DOHH2 (cell line): ENCODE data around the gene ALG9.

Experiments
- H3F3A ChIP-seq: fragments of 200-600 bp; sonication (generic), shearing (Covaris generic); 2 replicates; pipeline ENCODE4 v1.6.0; 2016; ENCODE audit warnings: antibody characterized with exemption, mild to moderate bottlenecking; ENCODE audit not compliant: control insufficient read depth, insufficient read depth
- H3K27ac ChIP-seq: fragments of 200-600 bp; sonication (generic); 2 replicates; pipeline ENCODE4 v1.5.1; 2014; ENCODE audit warnings: low read depth, mild to moderate bottlenecking, low read length, moderate library complexity
- H3K27me3 ChIP-seq: fragments of 200-600 bp; sonication (generic); 2 replicates; pipeline ENCODE4 v1.6.1; 2014; ENCODE audit warnings: mild to moderate bottlenecking, low read length, mixed read lengths; ENCODE audit not compliant: control insufficient read depth
- H3K36me3 ChIP-seq: fragments of 200-600 bp; sonication (generic); 2 replicates; pipeline ENCODE4 v1.6.1; 2014; ENCODE audit warnings: mild to moderate bottlenecking, low read length, moderate library complexity, mixed read lengths; ENCODE audit not compliant: control insufficient read depth
- H3K4me1 ChIP-seq: fragments of 200-600 bp; sonication (generic); 2 replicates; pipeline ENCODE4 v1.6.1; 2014; ENCODE audit warnings: mild to moderate bottlenecking, low read length, mixed read lengths; ENCODE audit not compliant: control insufficient read depth
- H3K4me2 ChIP-seq: fragments of 200-600 bp; sonication (generic); 2 replicates; pipeline ENCODE4 v1.6.0; 2014; ENCODE audit warnings: mild to moderate bottlenecking, low read length, moderate library complexity
- H3K4me3 ChIP-seq: fragments of 200-600 bp; sonication (generic); 2 replicates; pipeline ENCODE4 v1.5.1; 2014; ENCODE audit warnings: mild to moderate bottlenecking, low read length, mixed read lengths
- H3K79me2 ChIP-seq: fragments of 200-600 bp; sonication (generic); 2 replicates; pipeline ENCODE4 v1.6.1; 2014; ENCODE audit warnings: mild to moderate bottlenecking, low read length, mixed read lengths; ENCODE audit not compliant: control insufficient read depth
- H3K9me2 ChIP-seq: fragments of 200-600 bp; sonication (generic); replicated peaks from 2 replicates; pipeline ENCODE4 v1.6.1; 2014; ENCODE audit warnings: mild to moderate bottlenecking, low read length, mixed read lengths; ENCODE audit not compliant: control insufficient read depth
- H3K9me3 ChIP-seq: fragments of 200-600 bp; sonication (generic); 2 replicates; pipeline ENCODE4 v1.6.1; 2014; ENCODE audit warnings: antibody characterized with exemption, low read length, mixed read lengths; ENCODE audit not compliant: control insufficient read depth, insufficient read depth
- H4K20me1 ChIP-seq: fragments of 200-600 bp; sonication (generic); 2 replicates; pipeline ENCODE4 v1.6.0; 2014; ENCODE audit warnings: low read depth, mild to moderate bottlenecking, antibody characterized with exemption, low read length, moderate library complexity; ENCODE audit not compliant: control insufficient read depth, insufficient read depth
- CTCF ChIP-seq: fragments of 200-600 bp; sonication (generic); IDR thresholded peaks from one replicate; pipeline ENCODE4 v1.5.1; 2014; ENCODE audit warnings: antibody characterized with exemption, mild to moderate bottlenecking, low read depth, low read length; ENCODE audit not compliant: poor library complexity, severe bottlenecking
- EZH2phosphoT487 ChIP-seq: fragments of 200-600 bp; sonication (generic); IDR thresholded peaks from 2 replicates; pipeline ENCODE4 v1.6.1; 2017; ENCODE audit warnings: borderline replicate concordance, mild to moderate bottlenecking, antibody characterized with exemption, low read length, moderate library complexity, mixed read lengths

ALG9 gene

GRCh38 chr11:111759778-111760407 lies 111.5 kb downstream of the ALG9 start:
- H3K27me3 ChIP-seq: no peaks in the 10 kb centered on the region
- peaks cover 8% of the 10 kb centered on the region for H3K4me1 ChIP-seq
- H3K9me3 ChIP-seq: no peaks in the 10 kb centered on the region
- H3K27ac ChIP-seq: no peak overlapping the region
- no peak overlapping the region for H3K4me2 ChIP-seq
- no peaks in the 10 kb centered on the region for H3K9me2 ChIP-seq
- H4K20me1 ChIP-seq: no peaks in the 10 kb centered on the region
- peaks cover 22% of the 10 kb centered on the region for H3K79me2 ChIP-seq
- TF ChIP-seq EZH2phosphoT487 (no peak), CTCF (no peak)
- no peak overlapping the region for H3K4me3 ChIP-seq
- H3K36me3 ChIP-seq: peaks cover 88% of the 10 kb centered on the region
- no peaks in the 10 kb centered on the region; the same call in 1 of the 2 replicates for H3F3A ChIP-seq

GRCh38 chr11:111759376-111759775 lies 112.0 kb downstream of the ALG9 start:
- H3K9me2 ChIP-seq: no peaks in the 10 kb centered on the region
- H3K4me3 ChIP-seq: no peak overlapping the region
- no peaks in the 10 kb centered on the region for H3K27me3 ChIP-seq
- peaks cover 17% of the 10 kb centered on the region for H3K79me2 ChIP-seq
- peaks cover 88% of the 10 kb centered on the region for H3K36me3 ChIP-seq
- H3K4me2 ChIP-seq: no peak overlapping the region
- no peaks in the 10 kb centered on the region; the same call in 1 of the 2 replicates for H3F3A ChIP-seq
- H3K9me3 ChIP-seq: no peaks in the 10 kb centered on the region
- H3K27ac ChIP-seq: no peak overlapping the region
- TF ChIP-seq CTCF: no peak
- no peak for TF ChIP-seq EZH2phosphoT487
- no peaks in the 10 kb centered on the region for H4K20me1 ChIP-seq
- peaks cover 3% of the 10 kb centered on the region for H3K4me1 ChIP-seq

GRCh38 chr11:111756097-111756496 lies 115.3 kb downstream of the ALG9 start:
- Histone ChIP-seq H3K36me3 (peaks cover 87% of the 10 kb centered on the region), H3K4me3 (no peak overlapping the region), H3K79me2 (no peaks in the 10 kb centered on the region), H3K9me3 (no peaks in the 10 kb centered on the region), H3K4me1 (no peaks in the 10 kb centered on the region), H3K27ac (no peak overlapping the region), H3K9me2 (no peaks in the 10 kb centered on the region), H3K27me3 (no peaks in the 10 kb centered on the region), H3F3A (no peaks in the 10 kb centered on the region; the same call in 1 of the 2 replicates), H4K20me1 (no peaks in the 10 kb centered on the region), H3K4me2 (no peak overlapping the region)
- TF ChIP-seq EZH2phosphoT487 (no peak), CTCF (no peak)
